CD4-positive, alpha-beta T cell (primary cell): ENCODE data around the gene MAP3K5. TPM values are rescaled to one million over a fixed set of nuclear protein-coding genes. Genes with fewer than 3 reads are reported as not detected.

Experiments used
- ATAC-seq: fragments of 200-7000 bp; cut with Tn5 transposase; one replicate; pipeline ENCODE4 v1.10.0; 2022; ENCODE audit warnings: mild to moderate bottlenecking; ENCODE audit not compliant: poor library complexity
- CTCF ChIA-PET: fragments of 350-600 bp; sonication (Branson Sonifier 250); formaldehyde crosslinking; loops from one replicate; lab custom pipeline; 2021; ENCODE audit warnings: antibody characterized with exemption, inconsistent platforms; lab: Charles Lee
- POLR2A ChIA-PET: fragments of 350-600 bp; sonication (Branson Sonifier 250); formaldehyde crosslinking; loops from one replicate; lab custom pipeline; 2021; ENCODE audit warnings: antibody characterized with exemption, inconsistent platforms; lab: Charles Lee
- DNase-seq, 14 experiments: peaks; one replicate each; pipeline ENCODE4 v3.0.0-alpha.2; 2013 to 2020; ENCODE audit warnings: mixed read lengths in 2 of 14
- H3K27ac ChIP-seq, 2 donors: one replicate each; pipeline versions ENCODE4 v1.5.1 to v1.7.0; 2013; ENCODE audit warnings: low read length in 2 of 2, low read depth in 1 of 2, mild to moderate bottlenecking in 1 of 2
- H3K27me3 ChIP-seq, 2 experiments: 1 replicate in 1 of 2; 2 replicates in 1 of 2; pipeline versions ENCODE4 v1.6.1 to v1.7.0; 2013; ENCODE audit warnings: low read length in 2 of 2, control low read depth in 1 of 2, mild to moderate bottlenecking in 1 of 2, moderate library complexity in 1 of 2; ENCODE audit not compliant: insufficient read depth in 2 of 2, control insufficient read depth in 1 of 2
- H3K36me3 ChIP-seq: one replicate; pipeline ENCODE4 v1.6.1; 2013; ENCODE audit warnings: low read length, control low read depth; ENCODE audit not compliant: insufficient read depth
- H3K4me1 ChIP-seq: one replicate; pipeline ENCODE4 v1.6.1; 2013; ENCODE audit warnings: low read length, control low read depth; ENCODE audit not compliant: insufficient read depth
- H3K4me3 ChIP-seq: one replicate; pipeline ENCODE4 v1.5.1; 2013; ENCODE audit warnings: mild to moderate bottlenecking, low read length, moderate library complexity
- H3K9me3 ChIP-seq, 2 experiments: 1 replicate in 1 of 2; 2 replicates in 1 of 2; pipeline versions ENCODE4 v1.6.1 to v1.7.0; 2013; ENCODE audit warnings: low read length in 2 of 2, mild to moderate bottlenecking in 2 of 2, control low read depth in 1 of 2, moderate library complexity in 1 of 2; ENCODE audit not compliant: control insufficient read depth in 1 of 2, insufficient read depth in 1 of 2
- H3K27ac Mint-ChIP-seq: one replicate; pipeline ENCODE4 v1.8.0; 2020; ENCODE audit warnings: mixed read lengths
- H3K27me3 Mint-ChIP-seq: one replicate; pipeline ENCODE4 v1.8.0; 2021; ENCODE audit warnings: mixed read lengths
- H3K36me3 Mint-ChIP-seq: one replicate; pipeline ENCODE4 v1.8.0; 2021; ENCODE audit warnings: low read depth, mixed read lengths
- H3K4me1 Mint-ChIP-seq: one replicate; pipeline ENCODE4 v1.8.0; 2021; ENCODE audit warnings: low read depth, mixed read lengths
- H3K4me3 Mint-ChIP-seq: one replicate; pipeline ENCODE4 v1.8.0; 2020; ENCODE audit warnings: mild to moderate bottlenecking, mixed read lengths
- H3K9me3 Mint-ChIP-seq: one replicate; pipeline ENCODE4 v1.8.0; 2020; ENCODE audit warnings: mixed read lengths
- CTCF ChIP-seq: fragments of 200-600 bp; IDR thresholded peaks from one replicate; pipeline ENCODE4 v1.8.0; 2022; ENCODE audit warnings: antibody characterized with exemption, mild to moderate bottlenecking
- intact Hi-C, 2 experiments: fragments of 100-400 bp; cut with DNase I in 1 of 2; cut with micrococcal nuclease in 1 of 2; formaldehyde crosslinking; loops; one replicate each; pipeline versions ENCODE4 v1.15.1 to v1.9.0; 2023 to 2025; cut with DNase I, micrococcal nuclease
- polyA plus RNA-seq, 2 donors: library from polyadenylated mRNA; unstranded; fragments of 120-200 nt; gene quantifications; one replicate each; pipeline ENCODE4 v1.2.1, GENCODE V29; 2013
- total RNA-seq, 174 experiments: library from RNA in 2 of 174; stranded (reverse) in 2 of 174; gene quantifications; one replicate each; pipeline ENCODE4 v1.2.3 and lab custom pipeline; 2021 to 2026

Gene MAP3K5
- total RNA-seq (10 to 100 TPM; 12.9 to 14.1 TPM), total RNA-seq (lab: John Stamatoyannopoulos, UW) (16.0 to 157 (median 78.6) reads per million in 172 experiments)
- polyA plus RNA-seq (2013, experiment 1 of 2): 18.6 TPM
- 22.1 TPM for polyA plus RNA-seq (2013, experiment 2 of 2)

GRCh38 chr6:136792410-136793262 is at the start of gene MAP3K5:
Gene MAP3K5 (minus strand): TSS chr6:136792477. CDS start chr6:136792157, 320 bp downstream.
- H3K4me3 Mint-ChIP-seq: peak within 1 kb of the TSS; percentile 97
- Histone ChIP-seq H3K9me3 (no peaks in the 10 kb centered on the region), H3K27ac (peak within 1 kb of the TSS; percentile 88 to 98), H3K36me3 (no peaks in the 10 kb centered on the region), H3K4me1 (peaks cover 22% of the 10 kb centered on the region), H3K27me3 (no peaks in the 10 kb centered on the region), H3K4me3 (peak within 1 kb of the TSS; percentile 74)
- peaks cover 16% of the 10 kb centered on the region for H3K36me3 Mint-ChIP-seq
- ATAC-seq (peak; percentile 79), DNase-seq (peak; percentile 89 to 97 (median 96))
- peak; percentile 93 for TF ChIP-seq CTCF
- intact Hi-C loops: loop anchor here (1.0 to 10.0 kb wide), 8 partner anchors 30 to 508 kb away; partner anchors contain the start of genes BCLAF1 (in 2 of the 2) and PEX7 (in 1 of the 2)
- peaks cover 40% of the 10 kb centered on the region for H3K4me1 Mint-ChIP-seq
- no peaks in the 10 kb centered on the region for H3K9me3 Mint-ChIP-seq
- POLR2A ChIA-PET: interaction anchor here (0.6 to 8.6 kb wide), 47 partner anchors 8 to 503 kb away, joined by 3 to 151 read pairs (median 5); partner anchors contain the start of genes BCLAF1 and PEX7
- H3K27ac Mint-ChIP-seq: peak within 1 kb of the TSS; percentile 99
- CTCF ChIA-PET: interaction anchor here (0.6 to 8.2 kb wide), 57 partner anchors 9 to 1611 kb away, joined by 3 to 224 read pairs (median 5); partner anchors contain the start of gene PEX7
- H3K27me3 Mint-ChIP-seq: no peaks in the 10 kb centered on the region

- no peaks in the 10 kb centered on the region for H3K9me3 ChIP-seq
- no peaks in the 10 kb centered on the region for H3K27me3 ChIP-seq
- no peaks in the 10 kb centered on the region for H3K36me3 ChIP-seq
- Mint-ChIP-seq H3K9me3 (no peaks in the 10 kb centered on the region), H3K36me3 (peaks cover 60% of the 10 kb centered on the region), H3K27ac (no peak overlapping the region), H3K4me3 (no peak overlapping the region), H3K27me3 (no peaks in the 10 kb centered on the region), H3K4me1 (peaks cover 4% of the 10 kb centered on the region)
- DNase-seq (no peak), ATAC-seq (no peak)
- CTCF ChIA-PET: no interaction called here
- H3K27ac ChIP-seq: no peak overlapping the region
- intact Hi-C loops: no loop called here
- H3K4me1 ChIP-seq: peaks cover 2% of the 10 kb centered on the region
- H3K4me3 ChIP-seq: no peak overlapping the region
- TF ChIP-seq CTCF: no peak
- POLR2A ChIA-PET: no interaction called here
Measured at GRCh38 chr6:136840276-136841001, 48.2 kb upstream of the MAP3K5 start.

GRCh38 chr6:136831873-136832562 is 39.7 kb upstream of the MAP3K5 start:
- CTCF ChIA-PET: no interaction called here
- Mint-ChIP-seq H3K27me3 (no peaks in the 10 kb centered on the region), H3K4me3 (no peak overlapping the region)

More at GRCh38 chr6:136831873-136832562, 39.7 kb upstream of the MAP3K5 start:
- intact Hi-C loops: no loop called here
- Histone ChIP-seq H3K27me3 (no peaks in the 10 kb centered on the region), H3K4me3 (no peak overlapping the region), H3K9me3 (peaks cover 8 to 12% of the 10 kb centered on the region in 2 experiments), H3K27ac (no peak overlapping the region), H3K4me1 (no peaks in the 10 kb centered on the region), H3K36me3 (peaks cover 20% of the 10 kb centered on the region)
- TF ChIP-seq CTCF: no peak
- Mint-ChIP-seq H3K4me1 (peaks cover 1% of the 10 kb centered on the region), H3K27ac (no peak overlapping the region), H3K9me3 (no peaks in the 10 kb centered on the region), H3K36me3 (peaks cover 86% of the 10 kb centered on the region)
- no peak for DNase-seq
- no peak for ATAC-seq
- POLR2A ChIA-PET: no interaction called here
